Activated CD4-positive, alpha-beta memory T cell treated with anti-CD3 and anti-CD28 coated beads, Interleukin-2, amount 10 ng/mL, durations not matched to agents 7 days and 5 days (primary cell): Measurements from ENCODE around the gene GMCL2. TPM values are rescaled to one million over a fixed set of nuclear protein-coding genes. Genes with fewer than 3 reads are reported as not detected.
"Not testable (repeated sequence)": the region's sequence is repeated elsewhere in the genome, so short reads cannot be mapped to it uniquely, and the experiment has no call there.

Experiments
- CTCF ChIA-PET: fragments of 350-600 bp; sonication (Branson Sonifier 250); formaldehyde crosslinking; loops from one replicate; lab custom pipeline; 2021; ENCODE audit warnings: antibody characterized with exemption, inconsistent platforms; lab: Charles Lee
- POLR2A ChIA-PET: fragments of 350-600 bp; sonication (Branson Sonifier 250); formaldehyde crosslinking; loops from one replicate; lab custom pipeline; 2021; ENCODE audit warnings: antibody characterized with exemption; lab: Charles Lee
- DNase-seq: peaks from one replicate; pipeline ENCODE4 v3.0.0-alpha.2; 2020
- H3K27ac Mint-ChIP-seq: one replicate; pipeline ENCODE4 v1.8.0; 2021; ENCODE audit warnings: mild to moderate bottlenecking, mixed read lengths
- H3K27me3 Mint-ChIP-seq: one replicate; pipeline ENCODE4 v1.8.0; 2021; ENCODE audit warnings: mixed read lengths
- H3K36me3 Mint-ChIP-seq: one replicate; pipeline ENCODE4 v1.8.0; 2021; ENCODE audit warnings: low read depth, mixed read lengths
- H3K4me1 Mint-ChIP-seq: one replicate; pipeline ENCODE4 v1.8.0; 2021; ENCODE audit warnings: mixed read lengths
- H3K4me3 Mint-ChIP-seq: one replicate; pipeline ENCODE4 v1.8.0; 2021; ENCODE audit warnings: mild to moderate bottlenecking, mixed read lengths
- H3K9me3 Mint-ChIP-seq: one replicate; pipeline ENCODE4 v1.8.0; 2021; ENCODE audit warnings: mixed read lengths
- total RNA-seq, 2 experiments: library from RNA; stranded (reverse); gene quantifications; one replicate each; pipeline ENCODE4 v1.2.3, GENCODE V29; 2021

The GMCL2 gene
- total RNA-seq, 2 experiments from 2014 or later: not detected

DNA sequence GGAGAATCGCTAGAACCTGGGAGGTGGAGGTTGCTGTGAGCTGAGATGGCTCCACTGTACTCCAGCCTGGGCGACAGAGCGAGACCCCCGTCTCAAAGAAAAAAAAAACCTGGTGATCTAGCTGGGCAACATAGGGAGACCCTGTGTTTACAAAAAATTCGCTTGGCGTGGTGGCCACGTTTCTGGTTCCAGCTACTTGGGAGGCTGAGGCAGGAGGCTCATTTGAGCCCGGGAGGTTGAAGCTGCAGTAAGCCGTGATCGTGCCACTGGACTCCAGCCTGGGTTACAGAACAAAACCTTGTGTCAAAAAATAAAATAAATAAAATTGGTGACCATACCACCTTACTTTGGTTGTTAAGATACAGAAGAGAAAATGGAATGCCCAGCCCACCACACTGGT, 15.4 kb upstream of the GMCL2 start:
- POLR2A ChIA-PET: interaction anchor here (0.7 to 1.2 kb wide), 2 partner anchors 8 to 30 kb away, joined by 3 to 4 read pairs; partner anchors contain the start of gene PHYKPL
- H3K36me3 Mint-ChIP-seq: peaks cover 26% of the 10 kb centered on the region
- H3K4me3 Mint-ChIP-seq: peak overlapping the region; percentile 39

GRCh38 chr5:178201927-178202235, 14.7 kb upstream of the GMCL2 start:
- no peak overlapping the region for H3K27ac Mint-ChIP-seq
- no peak for DNase-seq
- CTCF ChIA-PET: no interaction called here
- H3K4me1 Mint-ChIP-seq: peaks cover 20% of the 10 kb centered on the region
- no peak overlapping the region for H3K4me3 Mint-ChIP-seq
- peaks cover 19% of the 10 kb centered on the region for H3K36me3 Mint-ChIP-seq
- POLR2A ChIA-PET: interaction anchor here (1.0 to 1.2 kb wide), 3 partner anchors 9 to 15 kb away, joined by 3 read pairs; no protein-coding TSS in a partner anchor
- H3K9me3 Mint-ChIP-seq: no peaks in the 10 kb centered on the region
- H3K27me3 Mint-ChIP-seq: peaks cover 2% of the 10 kb centered on the region

More for the DNA sequence above, 15.4 kb upstream of the GMCL2 start:
- CTCF ChIA-PET: no interaction called here
- no peak for DNase-seq
- H3K27me3 Mint-ChIP-seq: peaks cover 2% of the 10 kb centered on the region
- peaks cover 26% of the 10 kb centered on the region for H3K4me1 Mint-ChIP-seq
- H3K9me3 Mint-ChIP-seq: no peaks in the 10 kb centered on the region
- no peak overlapping the region for H3K27ac Mint-ChIP-seq

GRCh38 chr5:178201221-178201926, 14.2 kb upstream of the GMCL2 start:
- peaks cover 14% of the 10 kb centered on the region for H3K36me3 Mint-ChIP-seq
- H3K27me3 Mint-ChIP-seq: peaks cover 2% of the 10 kb centered on the region
- H3K4me1 Mint-ChIP-seq: peaks cover 15% of the 10 kb centered on the region
- H3K9me3 Mint-ChIP-seq: no peaks in the 10 kb centered on the region
- no peak for DNase-seq
- CTCF ChIA-PET: no interaction called here
- no peak overlapping the region for H3K27ac Mint-ChIP-seq
- POLR2A ChIA-PET: interaction anchor here (1.0 to 1.7 kb wide), 4 partner anchors 8 to 15 kb away, joined by 3 read pairs; no protein-coding TSS in a partner anchor
- no peak overlapping the region for H3K4me3 Mint-ChIP-seq

- H3K27me3 Mint-ChIP-seq: peaks cover 5% of the 10 kb centered on the region
- peaks cover 3% of the 10 kb centered on the region for H3K36me3 Mint-ChIP-seq
- DNase-seq: no peak
- POLR2A ChIA-PET: interaction anchor here (1.7 kb wide), 1 partner anchor 9 kb away, joined by 3 read pairs; no protein-coding TSS in a partner anchor
- H3K9me3 Mint-ChIP-seq: no peaks in the 10 kb centered on the region
- no peak overlapping the region for H3K4me3 Mint-ChIP-seq
- H3K4me1 Mint-ChIP-seq: peaks cover 6% of the 10 kb centered on the region
- CTCF ChIA-PET: no interaction called here
- H3K27ac Mint-ChIP-seq: no peak overlapping the region
Observed at GRCh38 chr5:178199581-178200434, 12.6 kb upstream of the GMCL2 start.

DNA sequence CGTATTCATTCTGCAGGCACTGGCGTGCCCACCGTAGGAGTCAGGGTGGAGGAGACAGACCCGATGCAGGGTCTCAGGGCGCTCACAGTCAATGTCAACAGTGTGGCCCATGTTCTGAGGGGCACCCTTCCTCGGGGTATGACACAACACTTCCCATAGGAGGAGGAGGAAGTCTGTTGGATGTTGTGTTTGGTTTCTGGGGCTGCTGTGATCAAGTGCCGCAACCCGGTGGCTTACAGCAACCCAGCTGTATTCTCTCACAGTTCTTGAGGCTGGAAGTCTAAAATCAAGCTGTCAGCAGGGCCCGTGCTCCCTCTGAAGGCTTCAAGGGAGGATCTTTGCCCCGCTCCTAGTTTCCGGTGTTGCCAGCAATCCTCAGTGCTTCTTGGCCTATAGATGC, 11.5 kb upstream of the GMCL2 start:
- POLR2A ChIA-PET: no interaction called here
- no peak overlapping the region for H3K27ac Mint-ChIP-seq
- no peaks in the 10 kb centered on the region for H3K9me3 Mint-ChIP-seq
- no peaks in the 10 kb centered on the region for H3K36me3 Mint-ChIP-seq
- peaks cover 10% of the 10 kb centered on the region for H3K4me1 Mint-ChIP-seq
- CTCF ChIA-PET: no interaction called here
- DNase-seq: no peak
- no peak overlapping the region for H3K4me3 Mint-ChIP-seq
- peaks cover 11% of the 10 kb centered on the region for H3K27me3 Mint-ChIP-seq

DNA sequence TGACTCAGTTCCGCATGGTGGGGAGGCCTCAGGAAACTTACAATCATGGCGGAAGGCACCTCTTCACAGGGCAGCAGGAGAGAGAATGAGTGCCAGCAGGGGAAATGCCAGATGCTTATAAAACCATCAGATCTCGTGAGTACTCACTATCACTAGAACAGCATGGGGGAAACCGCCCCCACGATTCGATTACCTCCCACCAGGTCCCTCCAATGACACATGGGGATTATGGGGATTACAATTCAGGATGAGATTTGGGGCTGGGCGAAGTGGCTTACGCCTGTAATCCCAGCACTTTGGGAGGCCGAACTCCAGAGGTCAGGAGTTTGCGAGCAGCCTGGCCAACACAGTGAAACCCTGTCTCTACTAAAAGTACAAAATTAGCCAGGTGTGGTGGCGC, 11.0 kb upstream of the GMCL2 start:
- H3K9me3 Mint-ChIP-seq, H3K4me3 Mint-ChIP-seq, DNase-seq, POLR2A ChIA-PET, H3K27ac Mint-ChIP-seq, CTCF ChIA-PET, H3K36me3 Mint-ChIP-seq: not testable (repeated sequence)
- Mint-ChIP-seq H3K4me1 (peaks cover 14% of the 10 kb centered on the region), H3K27me3 (peaks cover 15% of the 10 kb centered on the region)

GRCh38 chr5:178196986-178197385, 9.8 kb upstream of the GMCL2 start:
- Mint-ChIP-seq H3K4me1 (peaks cover 14% of the 10 kb centered on the region), H3K9me3 (no peaks in the 10 kb centered on the region), H3K4me3 (no peak overlapping the region), H3K27ac (no peak overlapping the region), H3K36me3 (no peaks in the 10 kb centered on the region), H3K27me3 (peaks cover 24% of the 10 kb centered on the region)
- no peak for DNase-seq
- ChIA-PET CTCF (no interaction called here), POLR2A (interaction anchor here (0.8 kb wide), 1 partner anchor 10 kb away, joined by 4 read pairs; no protein-coding TSS in a partner anchor)

- H3K4me3 Mint-ChIP-seq: no peak overlapping the region
- peaks cover 14% of the 10 kb centered on the region for H3K4me1 Mint-ChIP-seq
- POLR2A ChIA-PET: interaction anchor here (0.8 to 3.0 kb wide), 2 partner anchors 8 to 11 kb away, joined by 4 to 10 read pairs; partner anchors contain the start of gene HNRNPAB
- no peak for DNase-seq
- peaks cover 26% of the 10 kb centered on the region for H3K27me3 Mint-ChIP-seq
- CTCF ChIA-PET: no interaction called here
- no peak overlapping the region for H3K27ac Mint-ChIP-seq
- H3K9me3 Mint-ChIP-seq: no peaks in the 10 kb centered on the region
- no peaks in the 10 kb centered on the region for H3K36me3 Mint-ChIP-seq
Observed at GRCh38 chr5:178196281-178196812, 9.2 kb upstream of the GMCL2 start.

DNA sequence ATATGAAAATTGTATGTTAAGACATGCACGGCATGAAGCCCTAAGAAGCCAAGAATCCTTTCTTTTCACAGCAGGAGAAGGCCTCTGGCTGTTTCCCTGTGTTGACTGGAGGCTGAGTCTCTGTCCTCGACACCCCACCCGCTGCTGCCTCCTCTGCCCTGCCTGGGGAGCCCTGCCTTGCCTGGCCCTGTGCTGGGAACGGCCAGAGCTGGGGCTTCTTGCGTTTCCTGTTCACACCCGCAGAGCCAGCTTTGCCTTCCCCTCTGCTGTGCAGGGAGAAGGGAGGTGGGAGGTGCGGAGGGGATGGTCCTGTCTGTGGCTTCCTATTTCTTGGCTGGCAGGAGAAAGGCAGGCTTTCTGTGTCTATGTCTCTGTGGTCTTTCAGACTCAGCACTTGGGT, 6.9 kb upstream of the GMCL2 start:
- Mint-ChIP-seq H3K4me3 (no peak overlapping the region), H3K9me3 (no peaks in the 10 kb centered on the region), H3K36me3 (no peaks in the 10 kb centered on the region), H3K4me1 (peaks cover 14% of the 10 kb centered on the region), H3K27ac (no peak overlapping the region), H3K27me3 (peaks cover 27% of the 10 kb centered on the region)
- DNase-seq: no peak
- CTCF ChIA-PET: no interaction called here
- POLR2A ChIA-PET: interaction anchor here (1.0 to 3.0 kb wide), 2 partner anchors 9 to 10 kb away, joined by 3 to 10 read pairs; partner anchors contain the start of gene HNRNPAB

DNA sequence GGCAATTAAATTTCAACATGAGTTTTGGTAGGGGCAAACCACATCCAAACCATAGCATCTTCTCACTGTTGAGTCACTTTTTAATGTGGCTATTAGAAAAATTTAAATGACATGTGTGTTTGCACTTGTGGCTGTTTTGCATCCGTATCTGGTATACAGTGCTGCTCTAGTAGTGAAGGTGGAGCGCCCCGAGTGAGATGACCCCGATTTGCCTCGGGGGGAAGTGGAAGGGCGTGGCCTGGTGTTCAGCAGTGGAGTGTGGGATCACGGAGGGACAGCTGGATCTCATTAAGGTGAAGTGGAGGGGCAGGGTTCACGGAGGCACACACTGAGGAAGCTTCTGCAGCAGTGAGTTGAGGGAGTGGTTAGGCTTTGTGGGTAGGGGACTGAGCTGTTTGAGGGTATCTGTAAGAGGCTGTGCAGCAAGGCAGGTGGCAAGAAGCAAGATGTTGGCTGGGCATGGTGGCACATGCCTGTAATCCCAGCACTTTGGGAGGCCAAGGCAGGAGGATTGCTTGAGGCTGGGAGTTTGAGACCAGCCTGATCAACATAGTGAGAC, 6.2 kb upstream of the GMCL2 start:
- no peak for DNase-seq
- Mint-ChIP-seq H3K4me1 (peaks cover 14% of the 10 kb centered on the region), H3K9me3 (no peaks in the 10 kb centered on the region), H3K36me3 (no peaks in the 10 kb centered on the region), H3K4me3 (no peak overlapping the region), H3K27me3 (peaks cover 33% of the 10 kb centered on the region), H3K27ac (no peak overlapping the region)
- POLR2A ChIA-PET: interaction anchor here (3.0 kb wide), 1 partner anchor 11 kb away, joined by 10 read pairs; the partner anchor contains the start of gene HNRNPAB
- CTCF ChIA-PET: no interaction called here

DNA sequence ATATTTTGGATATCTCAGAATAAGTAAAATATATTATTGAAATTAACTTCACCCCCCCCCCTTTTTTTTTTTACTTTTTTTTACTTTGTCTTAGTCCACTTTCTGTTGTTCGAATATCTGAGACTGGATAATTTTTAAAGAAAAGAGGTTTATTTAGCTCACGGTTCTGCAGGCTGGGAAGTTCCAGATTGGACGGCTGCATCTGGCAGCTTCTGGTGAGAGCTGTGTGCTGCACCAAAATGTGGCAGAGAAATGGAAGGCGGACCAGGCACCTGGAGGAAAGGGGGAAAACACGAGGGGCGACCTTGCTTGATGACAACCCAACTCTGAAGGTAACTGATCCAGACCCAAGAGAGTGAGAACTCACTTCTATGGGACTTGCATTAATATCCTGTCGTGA, 5.6 kb upstream of the GMCL2 start:
- H3K27me3 Mint-ChIP-seq: peaks cover 34% of the 10 kb centered on the region
- no peaks in the 10 kb centered on the region for H3K36me3 Mint-ChIP-seq
- no peak overlapping the region for H3K27ac Mint-ChIP-seq
- H3K9me3 Mint-ChIP-seq: no peaks in the 10 kb centered on the region
- ChIA-PET CTCF (no interaction called here), POLR2A (no interaction called here)
- DNase-seq: no peak
- H3K4me3 Mint-ChIP-seq: no peak overlapping the region
- peaks cover 14% of the 10 kb centered on the region for H3K4me1 Mint-ChIP-seq

DNA sequence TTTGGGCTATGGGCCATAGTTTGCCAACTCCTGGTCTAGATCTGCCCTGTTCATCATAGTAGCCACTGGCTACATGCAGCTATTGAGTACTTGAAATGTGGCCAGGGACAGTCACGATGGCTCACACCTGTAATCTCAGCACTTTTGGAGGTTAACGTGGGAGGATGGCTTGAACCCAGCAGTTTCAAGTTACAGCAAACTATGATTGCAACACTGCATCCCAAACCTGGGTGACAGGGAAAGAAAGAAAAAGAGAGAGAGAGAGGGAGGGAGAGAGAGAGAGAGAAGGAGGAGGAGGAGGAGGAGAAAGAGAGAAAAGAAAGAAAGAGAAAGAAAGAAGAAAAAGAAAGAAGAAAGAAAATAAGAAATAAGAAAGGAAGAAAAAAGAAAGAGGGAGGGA, 5.1 kb upstream of the GMCL2 start:
- Mint-ChIP-seq H3K4me1 (peaks cover 14% of the 10 kb centered on the region), H3K9me3 (no peaks in the 10 kb centered on the region), H3K36me3 (no peaks in the 10 kb centered on the region), H3K27me3 (peaks cover 34% of the 10 kb centered on the region), H3K27ac (no peak overlapping the region), H3K4me3 (no peak overlapping the region)
- POLR2A ChIA-PET: no interaction called here
- no peak for DNase-seq
- CTCF ChIA-PET: no interaction called here
